Ishikawa (cell line): Measurements from ENCODE around the gene SLC12A1.

Experiments
- CREB1 ChIP-seq: IDR thresholded peaks from 2 replicates; pipeline ENCODE4 v1.6.1; 2012; ENCODE audit warnings: low read depth
- EGR1 ChIP-seq: IDR thresholded peaks from 2 replicates; pipeline ENCODE4 v1.6.1; 2012
- FOXM1 ChIP-seq: IDR thresholded peaks from 2 replicates; pipeline ENCODE4 v1.6.1; 2012; ENCODE audit warnings: low read depth, borderline replicate concordance
- MAX ChIP-seq: IDR thresholded peaks from 2 replicates; pipeline ENCODE4 v1.6.1; 2012
- REST ChIP-seq: IDR thresholded peaks from 2 replicates; pipeline ENCODE4 v1.6.1; 2012; ENCODE audit warnings: low read depth, mild to moderate bottlenecking
- TAF1 ChIP-seq: IDR thresholded peaks from 2 replicates; pipeline ENCODE4 v1.6.1; 2012; ENCODE audit warnings: low read depth, mild to moderate bottlenecking

- TF ChIP-seq CREB1: no peak
- no peak for TF ChIP-seq FOXM1
- TF ChIP-seq TAF1: no peak
- TF ChIP-seq EGR1: no peak
- no peak for TF ChIP-seq REST
- TF ChIP-seq MAX: no peak
Observed at GRCh38 chr15:48345516-48345915, 139.4 kb downstream of the SLC12A1 start.
